ENCODE data around the gene TBC1D20.

TBC1D20 gene

DNA sequence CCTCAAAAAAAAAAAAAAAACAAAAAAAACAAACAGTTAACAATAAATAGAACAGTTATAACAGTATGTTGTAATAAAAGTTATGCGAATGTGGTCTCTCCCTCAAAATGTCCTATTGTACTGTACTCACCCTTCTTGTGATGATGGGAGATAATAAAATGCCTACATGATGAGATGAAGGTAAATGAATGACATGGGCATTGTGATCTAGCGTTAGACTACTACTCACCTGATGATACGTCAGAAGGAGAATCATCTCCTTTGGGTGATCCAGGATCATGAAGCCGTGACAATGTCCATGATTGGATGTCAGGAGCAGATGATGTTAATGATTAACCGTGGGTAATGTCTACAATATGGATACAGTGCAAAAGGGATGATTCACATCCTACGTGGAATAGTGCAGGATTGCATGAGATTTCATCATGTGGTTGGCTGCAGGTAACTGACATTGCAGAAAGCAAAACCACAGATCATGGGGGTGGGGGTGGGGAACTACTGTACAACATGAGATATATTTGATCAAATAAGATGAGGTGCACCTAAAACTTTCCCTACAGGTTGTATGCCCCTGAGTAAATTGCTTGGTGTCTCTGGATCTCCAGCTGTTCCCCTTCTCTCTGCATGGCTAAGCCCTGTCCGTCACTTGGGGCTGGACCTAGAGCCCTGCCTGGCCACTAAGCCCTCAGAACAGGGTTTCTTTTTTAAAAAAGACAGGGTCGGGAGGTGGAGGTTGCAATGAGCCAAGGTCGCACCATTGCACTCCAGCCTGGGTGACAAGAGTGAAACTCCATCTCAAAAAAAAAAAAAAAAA is 60.4 kb downstream of the TBC1D20 start:
- in situ Hi-C loops (cut with HindIII; ENCODE audit: low sequenced_read_pairs) = no loop called here
- TF ChIP-seq, protein P1, sequence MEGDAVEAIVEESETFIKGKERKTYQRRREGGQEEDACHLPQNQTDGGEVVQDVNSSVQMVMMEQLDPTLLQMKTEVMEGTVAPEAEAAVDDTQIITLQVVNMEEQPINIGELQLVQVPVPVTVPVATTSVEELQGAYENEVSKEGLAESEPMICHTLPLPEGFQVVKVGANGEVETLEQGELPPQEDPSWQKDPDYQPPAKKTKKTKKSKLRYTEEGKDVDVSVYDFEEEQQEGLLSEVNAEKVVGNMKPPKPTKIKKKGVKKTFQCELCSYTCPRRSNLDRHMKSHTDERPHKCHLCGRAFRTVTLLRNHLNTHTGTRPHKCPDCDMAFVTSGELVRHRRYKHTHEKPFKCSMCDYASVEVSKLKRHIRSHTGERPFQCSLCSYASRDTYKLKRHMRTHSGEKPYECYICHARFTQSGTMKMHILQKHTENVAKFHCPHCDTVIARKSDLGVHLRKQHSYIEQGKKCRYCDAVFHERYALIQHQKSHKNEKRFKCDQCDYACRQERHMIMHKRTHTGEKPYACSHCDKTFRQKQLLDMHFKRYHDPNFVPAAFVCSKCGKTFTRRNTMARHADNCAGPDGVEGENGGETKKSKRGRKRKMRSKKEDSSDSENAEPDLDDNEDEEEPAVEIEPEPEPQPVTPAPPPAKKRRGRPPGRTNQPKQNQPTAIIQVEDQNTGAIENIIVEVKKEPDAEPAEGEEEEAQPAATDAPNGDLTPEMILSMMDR (IDR thresholded peaks at IDR 0.05; ENCODE audit: low read depth, low read length, missing control alignments) = no peak
- H3K4me3 ChIP-seq (ENCODE audit: low read depth, low read length) = no peak overlapping the region
- no peak for DNase-seq (ENCODE audit: low read depth)

- DNase-seq (ENCODE audit: low read depth) = no peak
- TF ChIP-seq, protein P1 (IDR thresholded peaks at IDR 0.05; ENCODE audit: low read depth, low read length, missing control alignments) = no peak
- no peak overlapping the region for H3K4me3 ChIP-seq (ENCODE audit: low read depth, low read length)
- in situ Hi-C loops (cut with HindIII; ENCODE audit: low sequenced_read_pairs) = no loop called here
These were observed 61.7 kb downstream of the TBC1D20 start for GRCh38 chr20:400454-401275.

DNA sequence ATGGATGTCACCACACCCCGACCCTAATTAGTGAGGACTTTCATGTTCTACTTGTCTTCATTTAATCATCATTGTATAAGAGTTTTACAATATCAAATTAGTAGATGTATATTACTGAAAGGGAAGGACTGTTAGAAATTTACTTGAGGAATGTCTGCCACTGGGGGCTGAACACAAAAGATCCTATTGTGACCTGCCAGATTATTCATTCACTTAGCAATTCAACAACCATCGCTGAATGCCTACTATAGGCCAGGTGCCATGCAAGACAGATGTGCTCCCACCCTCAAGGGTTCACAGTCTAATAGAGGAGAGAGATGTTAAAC is 62.2 kb downstream of the TBC1D20 start:
- no peak for DNase-seq (ENCODE audit: low read depth)
- H3K4me3 ChIP-seq (ENCODE audit: low read depth, low read length) = no peak overlapping the region
- in situ Hi-C loops (cut with HindIII; ENCODE audit: low sequenced_read_pairs) = no loop called here
- TF ChIP-seq, protein P1 (IDR thresholded peaks at IDR 0.05; ENCODE audit: low read depth, low read length, missing control alignments) = no peak

GRCh38 chr20:399182-399707 is 63.1 kb downstream of the TBC1D20 start:
- in situ Hi-C loops (cut with HindIII; ENCODE audit: low sequenced_read_pairs) = no loop called here

GRCh38 chr20:397432-398237 is 64.7 kb downstream of the TBC1D20 start:
- TF ChIP-seq, protein P1 (IDR thresholded peaks at IDR 0.05; ENCODE audit: low read depth, low read length, missing control alignments) = no peak
- in situ Hi-C loops (cut with HindIII; ENCODE audit: low sequenced_read_pairs) = no loop called here
- no peak for DNase-seq (ENCODE audit: low read depth)
- H3K4me3 ChIP-seq (ENCODE audit: low read depth, low read length) = no peak overlapping the region

More at GRCh38 chr20:399182-399707, 63.1 kb downstream of the TBC1D20 start:
- H3K4me3 ChIP-seq (ENCODE audit: low read depth, low read length) = no peak overlapping the region
- TF ChIP-seq, protein P1 (IDR thresholded peaks at IDR 0.05; ENCODE audit: low read depth, low read length, missing control alignments) = no peak
- no peak for DNase-seq (ENCODE audit: low read depth)

All from astrocyte of the cerebellum (primary cell).